ENCODE measurements around the gene VPS29.
A peak's percentile ranks its signal among the peaks of the same experiment; 100 is the strongest.

DNA sequence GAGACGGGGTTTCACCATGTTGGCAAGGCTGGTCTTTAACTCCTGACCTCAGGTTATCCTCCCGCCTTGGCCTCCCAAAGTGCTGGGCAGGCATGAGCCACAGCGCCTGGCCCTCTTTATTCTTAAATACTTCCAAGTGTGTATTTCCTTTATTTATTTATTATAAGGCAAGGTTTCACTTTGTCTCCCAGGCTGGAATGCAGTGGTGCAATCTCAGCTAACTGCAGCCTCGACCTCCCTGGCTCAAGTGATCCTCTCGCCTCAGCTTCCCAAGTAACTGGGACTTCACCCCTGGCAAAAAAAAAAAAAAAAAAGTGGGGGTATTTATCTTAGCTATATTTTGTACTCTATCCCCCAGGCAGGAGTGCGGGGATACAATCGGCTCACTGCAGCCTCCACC is 26.5 kb downstream of the VPS29 start:
- TF ChIP-seq, protein P1, sequence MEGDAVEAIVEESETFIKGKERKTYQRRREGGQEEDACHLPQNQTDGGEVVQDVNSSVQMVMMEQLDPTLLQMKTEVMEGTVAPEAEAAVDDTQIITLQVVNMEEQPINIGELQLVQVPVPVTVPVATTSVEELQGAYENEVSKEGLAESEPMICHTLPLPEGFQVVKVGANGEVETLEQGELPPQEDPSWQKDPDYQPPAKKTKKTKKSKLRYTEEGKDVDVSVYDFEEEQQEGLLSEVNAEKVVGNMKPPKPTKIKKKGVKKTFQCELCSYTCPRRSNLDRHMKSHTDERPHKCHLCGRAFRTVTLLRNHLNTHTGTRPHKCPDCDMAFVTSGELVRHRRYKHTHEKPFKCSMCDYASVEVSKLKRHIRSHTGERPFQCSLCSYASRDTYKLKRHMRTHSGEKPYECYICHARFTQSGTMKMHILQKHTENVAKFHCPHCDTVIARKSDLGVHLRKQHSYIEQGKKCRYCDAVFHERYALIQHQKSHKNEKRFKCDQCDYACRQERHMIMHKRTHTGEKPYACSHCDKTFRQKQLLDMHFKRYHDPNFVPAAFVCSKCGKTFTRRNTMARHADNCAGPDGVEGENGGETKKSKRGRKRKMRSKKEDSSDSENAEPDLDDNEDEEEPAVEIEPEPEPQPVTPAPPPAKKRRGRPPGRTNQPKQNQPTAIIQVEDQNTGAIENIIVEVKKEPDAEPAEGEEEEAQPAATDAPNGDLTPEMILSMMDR (conservative IDR thresholded peaks at IDR 0.05; ENCODE audit: low read depth, low read length) = no peak
- TF ChIP-seq RAD21 (IDR thresholded peaks at IDR 0.05; ENCODE audit: low read length) (no peak), POLR2A (IDR thresholded peaks at IDR 0.05; ENCODE audit: low read depth, low read length) (no peak), NFE2L2 (IDR thresholded peaks at IDR 0.05; ENCODE audit: low read depth, low read length) (no peak), BHLHE40 (IDR thresholded peaks at IDR 0.05; ENCODE audit: low read depth, low read length) (no peak), CEBPB (IDR thresholded peaks at IDR 0.05; ENCODE audit: low read depth, low read length) (peak; percentile 28; the same call in 1 of the 2 replicates), SMC3 (IDR thresholded peaks at IDR 0.05; ENCODE audit: low read depth, low read length) (no peak), MAFK (IDR thresholded peaks at IDR 0.05; ENCODE audit: low read depth, low read length) (no peak), RFX5 (IDR thresholded peaks at IDR 0.05; ENCODE audit: low read depth, low read length) (no peak), RCOR1 (IDR thresholded peaks at IDR 0.05; ENCODE audit: insufficient replicate concordance, low read length) (no peak)
- TF ChIP-seq, protein P2, sequence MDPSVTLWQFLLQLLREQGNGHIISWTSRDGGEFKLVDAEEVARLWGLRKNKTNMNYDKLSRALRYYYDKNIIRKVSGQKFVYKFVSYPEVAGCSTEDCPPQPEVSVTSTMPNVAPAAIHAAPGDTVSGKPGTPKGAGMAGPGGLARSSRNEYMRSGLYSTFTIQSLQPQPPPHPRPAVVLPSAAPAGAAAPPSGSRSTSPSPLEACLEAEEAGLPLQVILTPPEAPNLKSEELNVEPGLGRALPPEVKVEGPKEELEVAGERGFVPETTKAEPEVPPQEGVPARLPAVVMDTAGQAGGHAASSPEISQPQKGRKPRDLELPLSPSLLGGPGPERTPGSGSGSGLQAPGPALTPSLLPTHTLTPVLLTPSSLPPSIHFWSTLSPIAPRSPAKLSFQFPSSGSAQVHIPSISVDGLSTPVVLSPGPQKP (IDR thresholded peaks at IDR 0.05; ENCODE audit: borderline replicate concordance, low read depth, low read length) = no peak

Data from IMR-90 (cell line).